Measurements from ENCODE around the gene TAF1C. TPM values are rescaled to one million over a fixed set of nuclear protein-coding genes. Genes with fewer than 3 reads are reported as not detected.

TAF1C gene
- total and polyA plus RNA-seq, 2 of the 8 experiments (the other 6 are each of a cell fraction or from before 2014, with no cell fraction given) = 44.6 to 63.8 TPM

- Histone ChIP-seq H2BK120ac (replicated peaks; ENCODE audit: low read depth, low read length) (no peak overlapping the region), H3K23me2 (ENCODE audit: low read depth, low read length) (peaks cover 4% of the 10 kb centered on the region; the same call in 1 of the 2 replicates), H3K4me1 (replicated peaks in 1 of 4; ENCODE audit: control insufficient read depth in 3 of 4, insufficient read depth in 4 of 4, low read length in 3 of 4) (peaks cover 0 to 2% (median 0%) of the 10 kb centered on the region in 4 experiments; a peak in 2 of 7 replicates), H4K20me1 (replicated peaks in 1 of 2; ENCODE audit: control insufficient read depth in 1 of 2, insufficient read depth in 2 of 2, low read length in 2 of 2) (peaks cover 9 to 14% of the 10 kb centered on the region in 2 experiments), H3K27ac (ENCODE audit: low read depth, low read length) (no peak overlapping the region), H3K23ac (ENCODE audit: insufficient read length) (no peak overlapping the region), H3K36me3 (ENCODE audit: control insufficient read depth in 2 of 4, insufficient read depth in 4 of 4, low read length in 3 of 4) (peaks cover 6 to 48% (median 35%) of the 10 kb centered on the region in 4 experiments), H3K79me2 (ENCODE audit: control insufficient read depth in 1 of 2, insufficient read depth in 2 of 2, low read length in 2 of 2) (peaks cover 0 to 29% of the 10 kb centered on the region in 2 experiments; a peak in 2 of 4 replicates), H3K18ac (ENCODE audit: extremely low read depth, low read length) (no peak overlapping the region), H4K8ac (ENCODE audit: extremely low read depth, insufficient read depth, low read length) (no peak overlapping the region), H2BK15ac (ENCODE audit: low read length) (no peak overlapping the region), H3K56ac (replicated peaks; ENCODE audit: insufficient read length, low read depth, low read length) (no peak overlapping the region), H2AFZ (ENCODE audit: low read length) (no peak overlapping the region), H2AK5ac (ENCODE audit: low read depth, low read length) (no peak overlapping the region), H3K9ac (replicated peaks in 1 of 4; ENCODE audit: extremely low read depth in 1 of 4, low read depth in 3 of 4, low read length in 3 of 4) (no peak overlapping the region), H2BK5ac (ENCODE audit: low read depth, low read length) (no peak overlapping the region), H3K79me1 (ENCODE audit: low read depth, low read length) (peaks cover 12% of the 10 kb centered on the region), H2BK12ac (ENCODE audit: low read depth, low read length) (no peak overlapping the region), H4K5ac (ENCODE audit: insufficient read length, low read depth, low read length) (no peak overlapping the region), H3K14ac (ENCODE audit: insufficient read length) (no peak overlapping the region), H3K9me3 (ENCODE audit: insufficient read depth in 2 of 2, low read depth in 1 of 2, low read length in 1 of 2) (no peaks in the 10 kb centered on the region), H4K91ac (replicated peaks; ENCODE audit: insufficient read length, low read length) (no peak overlapping the region), H3K4me3 (ENCODE audit: extremely low read depth in 1 of 4, insufficient read depth in 2 of 4, low read depth in 3 of 4, low read length in 4 of 4) (no peak overlapping the region), H3K4me2 (ENCODE audit: insufficient read depth in 1 of 2, low read depth in 2 of 2, low read length in 2 of 2) (no peak overlapping the region), H2BK20ac (ENCODE audit: low read length) (no peak overlapping the region), H3K4ac (replicated peaks; ENCODE audit: insufficient read length, low read depth, low read length) (no peak overlapping the region), H3K27me3 (replicated peaks in 1 of 4; ENCODE audit: control insufficient read depth in 3 of 4, extremely low read depth in 1 of 4, insufficient read depth in 3 of 4, low read length in 3 of 4) (no peaks in the 10 kb centered on the region)
- ChIA-PET POLR2A (ENCODE audit: partially characterized antibody) (interaction anchor here (2.2 kb wide), 1 partner anchor 9 kb away, joined by 6 read pairs; no protein-coding TSS in a partner anchor), CTCF (ENCODE audit: partially characterized antibody) (interaction anchor here (0.6 to 1.5 kb wide), 4 partner anchors 10 to 126 kb away, joined by 3 to 5 read pairs (median 4); no protein-coding TSS in a partner anchor)
- DNase-seq (ENCODE audit: low read depth in 1 of 2, low spot score in 2 of 2) (no peak), FAIRE-seq (no peak)
- 95% methylated on average over 18 of the region's 18 CpGs; no CpG with 5 or more reads in 1 of the 2 experiments for WGBS, 2 experiments (ENCODE audit: extremely low coverage in 1 of 2, insufficient coverage in 1 of 2, insufficient read length in 1 of 2, insufficient replicate concordance in 2 of 2, low coverage in 1 of 2, low lambda C conversion rate in 2 of 2, missing lambda C conversion rate in 1 of 2)
- TF ChIP-seq KDM4A (IDR thresholded peaks at IDR 0.05; ENCODE audit: low read depth, low read length, severe bottlenecking) (no peak), JUND (IDR thresholded peaks at IDR 0.05; ENCODE audit: low read length) (no peak), RXRA (IDR thresholded peaks at IDR 0.05; ENCODE audit: insufficient read depth, low read depth, low read length) (no peak), FOSL1 (IDR thresholded peaks at IDR 0.05; ENCODE audit: insufficient read depth, low read depth, low read length) (no peak), SP2 (IDR thresholded peaks at IDR 0.05; ENCODE audit: low read length) (no peak), POU5F1 (IDR thresholded peaks at IDR 0.05; ENCODE audit: low read depth, low read length) (no peak), ZNF274 (IDR thresholded peaks at IDR 0.05; ENCODE audit: borderline replicate concordance, extremely low read depth, low read length) (no peak), POLR2AphosphoS5 (IDR thresholded peaks at IDR 0.05; ENCODE audit: low read depth, low read length) (no peak), NRF1 (IDR thresholded peaks at IDR 0.05; ENCODE audit: low read depth, low read length) (no peak), SUZ12 (IDR thresholded peaks at IDR 0.05; ENCODE audit: low read length) (no peak), CEBPB (IDR thresholded peaks at IDR 0.05; ENCODE audit: low read depth, low read length) (no peak)
- TF ChIP-seq, protein P1, sequence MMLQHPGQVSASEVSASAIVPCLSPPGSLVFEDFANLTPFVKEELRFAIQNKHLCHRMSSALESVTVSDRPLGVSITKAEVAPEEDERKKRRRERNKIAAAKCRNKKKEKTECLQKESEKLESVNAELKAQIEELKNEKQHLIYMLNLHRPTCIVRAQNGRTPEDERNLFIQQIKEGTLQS (IDR thresholded peaks at IDR 0.05; ENCODE audit: insufficient read depth, low read depth, low read length) = no peak
- TF ChIP-seq, protein P2, sequence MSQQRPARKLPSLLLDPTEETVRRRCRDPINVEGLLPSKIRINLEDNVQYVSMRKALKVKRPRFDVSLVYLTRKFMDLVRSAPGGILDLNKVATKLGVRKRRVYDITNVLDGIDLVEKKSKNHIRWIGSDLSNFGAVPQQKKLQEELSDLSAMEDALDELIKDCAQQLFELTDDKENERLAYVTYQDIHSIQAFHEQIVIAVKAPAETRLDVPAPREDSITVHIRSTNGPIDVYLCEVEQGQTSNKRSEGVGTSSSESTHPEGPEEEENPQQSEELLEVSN (IDR thresholded peaks at IDR 0.05) = no peak
These were observed 4.8 kb downstream of the TAF1C start for GRCh38 chr16:84182104-84182503.
